Raji (cell line): ENCODE results near the gene MAGI1.

Source experiments
- POLR2A ChIP-seq: IDR thresholded peaks from 2 replicates; pipeline ENCODE4 v1.6.1; 2011; ENCODE audit warnings: low read depth, low read length, control low read depth; ENCODE audit not compliant: insufficient read depth

Gene MAGI1

DNA sequence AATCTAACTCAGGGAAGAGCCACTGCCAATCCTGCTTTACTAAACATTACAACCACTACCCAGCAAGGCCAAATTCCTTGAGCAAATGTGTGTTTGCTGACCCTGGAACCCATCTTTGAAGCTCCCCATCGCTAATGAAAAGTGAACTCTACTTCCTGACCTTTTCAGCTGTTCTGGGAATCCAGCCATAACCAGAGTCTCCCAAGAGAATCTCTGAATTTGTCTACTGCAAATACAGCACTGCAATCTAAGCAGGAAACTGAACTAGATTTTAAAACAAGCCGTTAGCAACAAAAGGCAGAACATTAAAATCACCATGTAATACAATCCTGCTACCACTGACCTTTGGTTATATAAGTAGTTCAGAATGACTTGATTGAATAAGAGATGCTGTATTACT, 309.2 kb downstream of the MAGI1 start:
- no peak for TF ChIP-seq POLR2A

DNA sequence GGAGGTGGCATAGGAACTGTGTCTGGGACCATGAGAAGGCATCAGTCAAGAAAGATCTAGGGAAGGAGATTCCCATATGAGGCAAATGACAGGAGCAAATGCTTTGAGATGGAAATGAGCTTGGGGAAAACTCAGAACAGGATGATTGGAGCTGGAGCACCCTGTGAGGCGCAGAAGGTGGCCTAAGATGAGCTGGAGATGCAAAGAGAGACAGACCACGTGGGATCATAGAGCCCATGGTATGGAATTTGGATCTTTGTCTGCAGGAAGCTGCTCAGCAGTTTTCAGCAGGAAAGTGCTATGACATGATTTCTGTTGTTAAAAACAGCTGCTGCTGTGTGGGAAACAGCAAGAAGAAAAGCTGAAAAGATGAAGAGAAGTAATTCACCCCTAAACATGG, 310.6 kb downstream of the MAGI1 start:
- no peak for TF ChIP-seq POLR2A

DNA sequence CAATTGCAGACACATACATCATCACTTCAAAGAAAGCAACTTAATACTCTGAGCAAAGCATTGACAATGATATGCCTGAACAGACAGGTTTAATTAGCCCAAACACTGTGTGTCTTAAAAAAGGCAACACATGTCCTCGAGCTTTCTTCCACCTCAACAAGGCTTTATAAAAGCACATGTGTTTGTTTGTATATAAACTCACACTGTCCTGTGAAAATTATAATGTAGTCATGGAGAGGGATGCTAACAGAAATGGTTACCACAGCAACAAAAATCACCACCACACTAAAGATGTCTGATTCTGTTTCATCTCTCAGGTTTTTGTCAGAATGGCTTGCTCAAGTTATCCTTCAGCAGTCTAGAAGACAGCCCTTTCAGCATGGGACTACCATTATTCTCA, 314.7 kb downstream of the MAGI1 start:
- TF ChIP-seq POLR2A: no peak

DNA sequence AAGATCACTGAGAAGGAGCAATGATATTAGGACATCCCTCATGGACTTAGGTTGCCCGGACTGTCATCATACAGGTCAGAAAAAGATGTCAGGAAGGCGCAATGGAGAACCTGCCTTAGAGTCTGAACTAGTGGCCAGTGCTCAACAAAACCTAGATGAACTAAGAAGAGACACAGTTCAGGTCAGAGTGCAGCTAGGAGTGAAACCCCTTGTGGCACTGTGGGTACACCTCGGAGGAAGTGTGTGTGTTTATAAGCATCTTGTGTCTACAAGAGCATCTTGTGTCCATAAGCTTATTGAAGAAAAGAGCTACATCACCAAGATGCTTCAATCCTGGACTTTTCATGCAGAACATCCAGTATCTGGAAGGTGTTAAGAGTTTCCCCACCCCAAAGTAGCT, 315.7 kb downstream of the MAGI1 start:
- no peak for TF ChIP-seq POLR2A

DNA sequence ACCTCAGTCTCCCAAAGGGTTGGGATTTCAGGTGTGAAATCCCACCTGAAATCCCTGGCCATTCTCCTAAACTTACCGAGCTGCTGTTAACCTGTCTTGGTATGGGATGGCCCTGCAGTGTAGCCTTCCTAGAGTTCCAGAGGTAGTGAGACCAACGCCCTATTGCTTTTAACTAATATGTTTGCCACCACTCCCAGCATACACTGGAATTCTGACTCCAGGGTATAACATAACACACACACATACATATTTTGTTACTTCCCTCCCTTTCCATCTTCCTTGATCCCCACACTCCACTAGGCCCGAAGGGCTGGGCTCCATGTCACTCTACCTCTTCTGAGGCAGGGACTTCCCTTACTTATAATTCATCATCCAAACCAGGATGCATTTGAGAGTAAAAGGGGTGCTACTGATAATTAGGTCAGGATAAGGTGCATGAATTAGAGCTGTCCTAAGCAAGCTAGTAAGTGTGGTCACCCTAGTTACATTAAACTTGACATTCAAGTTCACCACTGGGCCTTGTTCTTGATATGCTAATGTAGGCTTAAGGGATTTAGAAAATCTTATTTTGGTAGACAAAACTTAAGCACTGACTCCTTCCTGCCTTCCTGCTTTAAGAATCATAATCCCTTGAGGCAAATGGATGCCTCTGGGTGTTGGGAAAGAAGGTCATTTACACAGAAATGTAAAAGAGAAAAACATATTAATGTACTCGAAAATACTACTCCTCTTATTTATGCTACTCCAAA, 317.6 kb downstream of the MAGI1 start:
- no peak for TF ChIP-seq POLR2A

DNA sequence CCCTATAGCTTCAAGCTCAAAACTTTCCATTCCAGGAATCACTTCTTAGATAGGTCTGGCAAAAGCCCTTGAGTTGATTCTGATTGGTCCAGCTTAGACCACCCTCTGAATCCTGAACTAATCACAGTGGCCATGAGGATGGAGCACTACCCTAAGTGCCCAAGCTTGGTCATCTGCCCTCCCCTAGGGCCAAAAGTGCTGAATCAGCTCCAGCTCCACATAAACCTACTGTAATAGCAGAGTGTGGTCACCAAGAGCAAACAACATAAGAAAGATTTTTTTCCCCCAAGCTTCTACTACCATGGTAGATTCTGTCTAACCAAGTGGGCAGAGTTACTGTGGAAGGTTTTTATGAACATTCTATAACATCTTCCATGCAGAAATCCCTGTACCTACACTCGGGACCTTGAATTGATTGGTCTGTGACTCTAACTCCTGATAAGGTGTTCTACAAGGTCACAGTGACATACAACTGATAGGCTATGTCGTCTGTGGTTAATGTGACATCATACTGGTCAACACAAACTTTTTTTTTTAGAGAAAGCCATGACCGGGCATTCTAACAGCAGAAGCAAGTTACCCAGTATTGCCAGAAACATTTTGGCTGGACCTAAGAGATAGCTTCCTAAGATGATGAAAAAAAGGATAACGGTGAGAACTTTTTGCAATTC, 320.9 kb downstream of the MAGI1 start:
- no peak for TF ChIP-seq POLR2A

DNA sequence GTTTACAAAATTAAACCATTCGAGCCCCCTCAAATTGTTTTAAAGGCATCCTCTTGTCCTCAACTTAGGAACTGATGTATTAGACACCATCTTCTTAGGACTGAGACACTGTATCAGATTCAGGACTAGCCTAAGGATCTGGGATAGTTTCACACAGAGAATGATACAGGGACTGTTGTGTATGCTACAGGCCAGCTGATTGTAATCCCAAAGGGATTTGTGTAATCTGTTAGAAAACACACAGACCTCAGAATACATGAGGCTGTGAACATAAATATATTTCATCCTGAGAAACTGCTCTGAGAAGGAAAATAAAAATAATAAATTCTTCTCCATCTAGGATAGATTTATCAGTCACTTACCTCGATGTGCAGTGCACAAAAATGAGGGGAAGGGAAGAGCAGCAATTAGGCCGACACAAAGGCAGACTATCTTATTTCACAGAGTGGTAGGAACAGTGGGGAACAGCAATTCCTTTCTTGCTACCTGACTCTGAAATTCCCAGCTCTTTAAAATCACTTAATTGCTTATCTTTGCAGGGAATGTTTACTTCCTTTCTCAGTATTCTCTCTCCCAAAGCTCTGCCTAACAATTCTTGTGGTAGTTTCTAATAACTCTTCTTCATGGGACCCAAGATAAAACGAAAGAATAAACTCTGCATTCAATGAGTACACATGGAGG, 322.5 kb downstream of the MAGI1 start:
- TF ChIP-seq POLR2A: no peak

DNA sequence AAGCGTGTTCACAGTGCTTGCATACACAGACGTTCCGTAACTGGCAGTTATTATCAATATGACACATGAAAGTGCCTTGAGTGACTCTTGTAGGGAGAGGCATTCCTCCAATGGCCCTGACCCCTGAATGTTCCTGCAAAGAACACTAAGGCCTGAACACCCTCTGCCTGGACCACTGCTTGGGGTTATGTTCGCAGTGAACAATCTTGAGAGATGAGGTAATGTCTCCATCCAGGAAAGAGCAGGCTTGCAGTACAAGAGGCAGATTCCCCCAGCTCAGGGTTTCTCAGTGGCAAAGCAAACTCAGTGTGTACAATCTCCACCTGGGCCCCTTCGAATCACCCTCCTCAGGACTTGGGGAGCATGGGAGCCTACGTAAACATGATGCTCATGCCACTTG, 324.6 kb downstream of the MAGI1 start:
- no peak for TF ChIP-seq POLR2A

DNA sequence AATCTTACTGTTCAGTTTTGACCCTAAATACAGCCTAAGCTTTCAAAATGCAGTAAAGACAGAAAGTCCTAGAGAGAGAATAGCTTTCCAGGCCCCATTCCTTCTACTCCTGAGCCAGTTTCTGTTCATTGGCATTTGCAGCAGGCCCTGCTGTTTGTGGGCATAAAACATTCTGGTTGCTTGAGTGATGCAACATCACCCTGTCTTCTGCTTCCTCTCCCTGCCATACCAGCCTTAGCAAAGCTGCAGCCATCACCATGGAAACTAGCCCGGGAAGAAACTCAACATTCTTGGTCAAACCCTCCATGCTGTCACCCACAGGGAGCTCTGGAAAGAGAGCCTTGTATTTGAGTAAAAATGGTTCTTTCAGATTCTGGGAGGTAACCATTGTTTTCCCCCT, 325.7 kb downstream of the MAGI1 start:
- TF ChIP-seq POLR2A: no peak

DNA sequence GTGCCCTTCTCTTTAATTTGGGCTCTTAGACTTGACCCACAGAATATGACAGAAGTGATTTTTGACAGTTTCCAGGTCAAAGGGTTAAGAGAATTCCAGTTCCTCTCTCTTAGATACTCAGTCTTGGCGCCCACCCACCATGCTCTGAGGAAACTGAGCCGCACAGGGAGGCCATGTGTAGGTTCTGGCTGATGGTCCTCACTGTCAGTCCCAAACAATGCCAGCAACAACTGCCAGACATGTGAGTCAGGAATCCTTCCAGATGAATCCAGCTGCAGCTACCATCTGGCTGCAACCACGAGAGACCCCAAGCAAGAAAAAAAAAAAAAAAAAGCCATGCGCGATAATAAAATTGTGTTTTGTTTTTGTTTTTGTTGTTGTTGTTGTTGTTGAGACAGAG, 326.6 kb downstream of the MAGI1 start:
- no peak for TF ChIP-seq POLR2A

DNA sequence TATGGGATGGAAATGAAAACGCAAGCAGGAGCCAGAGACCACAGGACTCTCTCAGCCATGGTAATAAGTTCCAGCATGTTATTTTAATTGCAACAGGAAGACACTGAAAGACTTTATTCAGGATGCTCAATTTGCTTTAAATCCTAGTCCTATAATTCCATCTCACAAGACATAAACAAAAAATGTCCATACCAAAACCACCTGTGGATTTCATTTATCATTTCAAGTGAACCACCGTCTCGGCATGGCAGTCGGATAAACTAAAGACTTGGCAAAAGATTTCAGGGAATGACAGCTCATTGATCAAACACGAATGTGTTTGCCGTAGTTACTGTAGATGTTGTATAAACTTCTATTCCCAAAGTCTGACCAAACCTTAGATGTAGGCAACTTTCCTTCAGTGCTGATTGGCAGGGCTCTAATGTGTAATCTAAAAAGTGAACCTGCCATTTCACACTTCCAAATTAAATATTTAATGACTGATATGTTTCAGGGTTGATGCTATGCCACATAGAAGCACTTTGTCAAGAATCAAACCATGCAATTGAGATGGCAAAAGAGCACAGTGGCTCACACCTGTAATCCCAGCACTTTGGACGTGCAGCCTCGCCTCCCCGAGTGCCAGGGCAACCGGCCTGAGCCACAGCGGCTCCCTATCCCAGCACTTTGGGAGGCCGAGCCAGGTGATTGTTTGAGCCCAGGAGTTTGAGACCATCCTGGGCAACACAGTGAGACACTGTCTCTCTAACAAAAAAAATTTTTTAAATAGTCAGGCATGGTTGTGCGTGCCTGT, 331.7 kb downstream of the MAGI1 start:
- no peak for TF ChIP-seq POLR2A

DNA sequence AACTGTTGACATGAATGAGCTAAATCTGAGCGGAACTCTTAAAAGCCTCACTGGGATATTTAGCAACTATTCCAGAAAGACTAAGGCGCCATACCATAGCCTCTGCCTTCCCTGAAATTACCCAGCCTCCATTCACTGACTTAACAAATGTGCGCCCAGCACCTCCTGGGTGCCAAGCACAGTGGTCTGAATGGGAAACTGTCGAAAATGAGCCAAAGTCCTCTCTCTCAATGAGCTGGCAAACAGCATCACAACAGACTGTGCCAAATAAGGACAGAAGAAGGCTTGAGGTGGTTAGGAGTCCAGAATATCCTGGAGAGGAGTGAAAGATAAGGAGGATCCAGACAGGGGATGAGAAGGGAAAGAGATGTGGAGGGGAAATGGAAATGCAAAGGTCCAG, 332.4 kb downstream of the MAGI1 start:
- no peak for TF ChIP-seq POLR2A

DNA sequence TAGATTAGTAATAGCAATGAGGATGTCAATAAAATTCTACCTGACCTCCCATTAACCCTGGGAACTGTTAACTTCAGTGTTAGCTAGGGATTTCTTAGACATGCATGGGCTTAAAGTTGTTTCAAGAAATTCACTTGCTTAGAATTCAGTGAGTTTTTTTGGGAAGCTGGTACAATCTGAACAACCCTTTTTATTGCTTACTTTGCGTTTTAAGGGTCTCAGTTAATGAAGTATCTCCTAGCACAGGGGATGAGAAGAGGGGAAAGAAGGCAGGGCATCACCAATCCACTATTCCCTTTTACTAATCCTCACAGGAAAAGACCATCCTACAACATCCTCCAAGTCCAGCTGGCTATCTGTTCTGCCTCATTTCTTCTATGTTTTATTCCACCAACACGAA, 334.9 kb downstream of the MAGI1 start:
- no peak for TF ChIP-seq POLR2A

DNA sequence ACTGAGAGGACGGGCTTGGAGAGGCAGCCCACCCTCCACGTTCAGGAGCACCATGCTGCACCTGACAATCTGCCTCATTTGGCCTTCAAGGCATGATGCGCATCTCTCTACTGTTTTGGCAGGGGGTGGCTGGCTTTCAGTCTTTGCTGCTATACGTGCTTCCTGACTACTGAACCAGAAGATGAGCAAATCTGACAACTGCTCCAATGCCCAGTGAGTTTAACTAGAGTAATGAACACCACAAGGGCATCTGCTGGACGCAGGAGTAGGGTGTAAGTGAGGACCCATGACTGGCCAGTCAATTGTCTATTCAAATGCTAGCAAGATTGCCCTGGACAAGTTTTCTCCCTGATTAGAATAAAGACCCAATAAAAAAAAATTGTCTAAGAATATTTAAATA, 335.7 kb downstream of the MAGI1 start:
- no peak for TF ChIP-seq POLR2A

DNA sequence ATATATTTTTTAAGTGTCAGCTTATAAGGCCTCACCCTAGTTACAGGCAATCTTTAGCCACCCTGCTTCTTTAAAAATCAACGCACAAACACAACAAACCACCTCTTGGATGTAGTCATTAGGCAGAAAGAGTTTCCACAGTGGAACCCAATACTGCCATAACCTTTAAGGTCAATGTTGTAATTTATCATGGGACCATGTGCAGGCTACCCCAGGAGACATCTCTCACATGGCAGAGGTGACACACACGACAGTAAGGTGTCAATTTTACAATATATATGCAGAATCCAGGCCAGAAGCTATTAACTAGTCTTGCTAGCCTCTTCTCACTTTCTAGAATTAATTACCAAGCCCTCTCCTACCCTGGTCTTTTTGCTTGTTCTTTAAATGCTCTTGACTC, 336.5 kb downstream of the MAGI1 start:
- no peak for TF ChIP-seq POLR2A
